K562 (cell line): Measurements from ENCODE around the gene JUN. TPM values are rescaled to one million over a fixed set of nuclear protein-coding genes. Genes with fewer than 3 reads are reported as not detected.

Source experiments
- ARID1B ChIP-seq: fragments of 450-650 bp; IDR thresholded peaks from 2 replicates; pipeline ENCODE4 v1.6.1; 2016; ENCODE audit warnings: antibody characterized with exemption, mild to moderate bottlenecking, inconsistent platforms
- CCAR2 ChIP-seq: fragments of 200-400 bp; formaldehyde crosslinking; IDR thresholded peaks from 2 replicates; pipeline ENCODE4 v1.6.1; 2017; ENCODE audit warnings: mild to moderate bottlenecking, low read depth, low read length
- CXXC5 ChIP-seq: fragments of 250-450 bp; sonication (Bioruptor Pico); IDR thresholded peaks from 2 replicates; pipeline ENCODE4 v1.8.0; 2022; ENCODE audit warnings: inconsistent platforms, mild to moderate bottlenecking, moderate library complexity
- ETV6 ChIP-seq, 3 experiments: fragments of 150-350 bp in 1 of 3; sonication (generic) in 1 of 3; formaldehyde crosslinking in 1 of 3; IDR thresholded peaks; 2 replicates each; pipeline versions ENCODE4 v1.6.1 to v1.8.0; 2014 to 2022; ENCODE audit warnings: borderline replicate concordance in 2 of 3, low read depth in 2 of 3, antibody characterized with exemption in 1 of 3, low read length in 1 of 3, mild to moderate bottlenecking in 1 of 3, missing genetic modification reagents in 1 of 3
- HDAC1 ChIP-seq, 2 experiments: fragments of 450-650 bp; IDR thresholded peaks; 2 replicates each; pipeline ENCODE4 v1.6.1; 2016 to 2017; ENCODE audit warnings: inconsistent platforms in 1 of 2, mild to moderate bottlenecking in 1 of 2, moderate library complexity in 1 of 2
- HNRNPK ChIP-seq: fragments of 200-400 bp; formaldehyde crosslinking; IDR thresholded peaks from one replicate; pipeline ENCODE4 v1.6.1; 2018; ENCODE audit warnings: mild to moderate bottlenecking, low read depth, low read length; ENCODE audit not compliant: poor library complexity, severe bottlenecking
- JUN ChIP-seq, 2 experiments: sonication (generic) in 1 of 2; formaldehyde crosslinking in 1 of 2; IDR thresholded peaks; 2 replicates each; pipeline versions ENCODE4 v1.6.1 to v1.8.0; 2012 to 2022; ENCODE audit warnings: borderline replicate concordance in 2 of 2, mild to moderate bottlenecking in 2 of 2, improper control_type of control experiment in 1 of 2, low read depth in 1 of 2, low read length in 1 of 2, missing genetic modification reagents in 1 of 2
- JUND ChIP-seq, 2 experiments: IDR thresholded peaks; 2 replicates in 1 of 2; 3 replicates in 1 of 2; pipeline ENCODE4 v1.6.1; 2011; ENCODE audit warnings: borderline replicate concordance in 2 of 2, low read depth in 2 of 2, low read length in 2 of 2, improper control_type of control experiment in 1 of 2, missing biosample characterization in 1 of 2, missing genetic modification characterization in 1 of 2, missing genetic modification reagents in 1 of 2
- MTF1 ChIP-seq: fragments of 250-450 bp; sonication (Bioruptor Pico); IDR thresholded peaks from 2 replicates; pipeline ENCODE4 v1.9.0; 2021; ENCODE audit warnings: moderate library complexity, mild to moderate bottlenecking, inconsistent platforms, borderline replicate concordance
- PML ChIP-seq: IDR thresholded peaks from 2 replicates; pipeline ENCODE4 v1.6.1; 2012; ENCODE audit warnings: low read length, inconsistent platforms
- POU5F1 ChIP-seq: fragments of 150-350 bp; IDR thresholded peaks from 2 replicates; pipeline ENCODE4 v1.6.1; 2014; ENCODE audit warnings: borderline replicate concordance, low read length, low read depth, mild to moderate bottlenecking; ENCODE audit not compliant: partially characterized antibody
- SMARCA4 ChIP-seq: fragments of 450-650 bp; IDR thresholded peaks from 2 replicates; pipeline ENCODE4 v1.6.1; 2016
- polyA plus RNA-seq, 8 experiments: library from polyadenylated mRNA; depleted of rRNA in 4 of 8; stranded (reverse) in 5 of 8; unstranded in 3 of 8; fragments of >200 nt; fragmentation: Nextera tagmentation in 2 of 8; fragmentation: Illumina TruSeq in 1 of 8; extraction: Ambion mirVana in 2 of 8; extraction: Trizol in 1 of 8; gene quantifications; 2 replicates each; pipeline versions ENCODE4 v1.2.1 to v1.2.3, GENCODE V29; 2011 to 2014; ENCODE audit warnings: inconsistent platforms in 1 of 8, missing spikeins in 1 of 8
- total RNA-seq, 7 experiments: library from RNA; depleted of rRNA in 6 of 7; stranded (reverse); fragments of >200 nt in 6 of 7; fragmentation: Illumina TruSeq in 2 of 7; extraction: Trizol in 2 of 7; gene quantifications; 2 replicates each; pipeline versions ENCODE4 v1.2.1 to v1.2.3, GENCODE V29; 2011 to 2021; ENCODE audit warnings: low replicate concordance in 1 of 7
- TF ChIP-seq, protein P1 (sequence below), 2 experiments: fragments of 450-650 bp; IDR thresholded peaks; 2 replicates each; pipeline ENCODE4 v1.6.1; 2016; ENCODE audit warnings: mild to moderate bottlenecking in 2 of 2, borderline replicate concordance in 1 of 2, low read depth in 1 of 2, moderate library complexity in 1 of 2
- TF ChIP-seq, protein P2 (sequence below): sonication (generic); formaldehyde crosslinking; IDR thresholded peaks from 2 replicates; pipeline ENCODE4 v1.8.0; 2022; ENCODE audit warnings: missing genetic modification reagents, mild to moderate bottlenecking, borderline replicate concordance
- TF ChIP-seq, protein P3 (sequence below): fragments of 250-450 bp; sonication (Bioruptor Pico); IDR thresholded peaks from 2 replicates; pipeline ENCODE4 v1.8.0; 2021; ENCODE audit warnings: moderate library complexity, mild to moderate bottlenecking, inconsistent platforms

The JUN gene
- total and polyA plus RNA-seq, 9 of the 15 experiments (the other 6 are each of a cell fraction or from before 2014, with no cell fraction given), result 0.32 to 23.4 (median 4.0) TPM

DNA sequence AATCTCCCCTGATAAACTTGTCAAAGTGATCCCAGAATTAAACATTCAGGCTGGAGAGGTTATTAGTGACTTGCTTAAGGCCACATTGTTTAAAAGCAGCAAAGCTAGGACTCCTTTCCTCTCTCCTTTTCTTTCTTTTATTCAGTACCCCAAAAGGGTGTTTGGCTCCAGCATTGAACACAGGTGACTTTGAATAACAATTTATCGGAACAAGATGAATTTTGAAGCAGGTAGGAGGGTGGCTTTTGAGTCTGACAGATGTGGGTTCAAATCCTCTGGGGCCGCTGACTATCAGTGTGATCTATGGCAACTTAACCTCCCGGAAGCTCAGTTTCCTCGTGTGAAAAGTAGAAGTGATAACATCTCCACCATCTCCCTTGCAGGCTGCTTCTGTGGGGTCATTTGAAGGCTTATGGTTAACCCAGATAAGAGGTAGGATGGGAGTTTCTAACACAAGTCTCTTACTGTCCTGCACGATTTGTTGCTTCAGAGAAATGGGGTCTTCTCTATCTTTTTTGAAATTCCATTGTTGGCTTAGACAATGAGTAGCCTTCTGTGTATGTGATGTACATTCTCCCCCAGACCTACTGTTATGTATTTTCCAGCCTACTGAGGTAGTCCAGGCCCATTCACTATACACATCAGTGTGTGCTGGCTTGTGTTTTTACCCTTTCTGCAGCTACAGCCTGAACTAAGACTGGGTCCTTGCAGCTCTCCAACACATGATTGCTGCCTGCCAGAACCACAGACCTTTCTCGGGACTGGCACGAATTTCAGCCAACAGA is 29.0 kb downstream of the JUN start (continued):
- no peak for TF ChIP-seq HDAC1 (IDR thresholded peaks at IDR 0.05)
- TF ChIP-seq, protein P1, sequence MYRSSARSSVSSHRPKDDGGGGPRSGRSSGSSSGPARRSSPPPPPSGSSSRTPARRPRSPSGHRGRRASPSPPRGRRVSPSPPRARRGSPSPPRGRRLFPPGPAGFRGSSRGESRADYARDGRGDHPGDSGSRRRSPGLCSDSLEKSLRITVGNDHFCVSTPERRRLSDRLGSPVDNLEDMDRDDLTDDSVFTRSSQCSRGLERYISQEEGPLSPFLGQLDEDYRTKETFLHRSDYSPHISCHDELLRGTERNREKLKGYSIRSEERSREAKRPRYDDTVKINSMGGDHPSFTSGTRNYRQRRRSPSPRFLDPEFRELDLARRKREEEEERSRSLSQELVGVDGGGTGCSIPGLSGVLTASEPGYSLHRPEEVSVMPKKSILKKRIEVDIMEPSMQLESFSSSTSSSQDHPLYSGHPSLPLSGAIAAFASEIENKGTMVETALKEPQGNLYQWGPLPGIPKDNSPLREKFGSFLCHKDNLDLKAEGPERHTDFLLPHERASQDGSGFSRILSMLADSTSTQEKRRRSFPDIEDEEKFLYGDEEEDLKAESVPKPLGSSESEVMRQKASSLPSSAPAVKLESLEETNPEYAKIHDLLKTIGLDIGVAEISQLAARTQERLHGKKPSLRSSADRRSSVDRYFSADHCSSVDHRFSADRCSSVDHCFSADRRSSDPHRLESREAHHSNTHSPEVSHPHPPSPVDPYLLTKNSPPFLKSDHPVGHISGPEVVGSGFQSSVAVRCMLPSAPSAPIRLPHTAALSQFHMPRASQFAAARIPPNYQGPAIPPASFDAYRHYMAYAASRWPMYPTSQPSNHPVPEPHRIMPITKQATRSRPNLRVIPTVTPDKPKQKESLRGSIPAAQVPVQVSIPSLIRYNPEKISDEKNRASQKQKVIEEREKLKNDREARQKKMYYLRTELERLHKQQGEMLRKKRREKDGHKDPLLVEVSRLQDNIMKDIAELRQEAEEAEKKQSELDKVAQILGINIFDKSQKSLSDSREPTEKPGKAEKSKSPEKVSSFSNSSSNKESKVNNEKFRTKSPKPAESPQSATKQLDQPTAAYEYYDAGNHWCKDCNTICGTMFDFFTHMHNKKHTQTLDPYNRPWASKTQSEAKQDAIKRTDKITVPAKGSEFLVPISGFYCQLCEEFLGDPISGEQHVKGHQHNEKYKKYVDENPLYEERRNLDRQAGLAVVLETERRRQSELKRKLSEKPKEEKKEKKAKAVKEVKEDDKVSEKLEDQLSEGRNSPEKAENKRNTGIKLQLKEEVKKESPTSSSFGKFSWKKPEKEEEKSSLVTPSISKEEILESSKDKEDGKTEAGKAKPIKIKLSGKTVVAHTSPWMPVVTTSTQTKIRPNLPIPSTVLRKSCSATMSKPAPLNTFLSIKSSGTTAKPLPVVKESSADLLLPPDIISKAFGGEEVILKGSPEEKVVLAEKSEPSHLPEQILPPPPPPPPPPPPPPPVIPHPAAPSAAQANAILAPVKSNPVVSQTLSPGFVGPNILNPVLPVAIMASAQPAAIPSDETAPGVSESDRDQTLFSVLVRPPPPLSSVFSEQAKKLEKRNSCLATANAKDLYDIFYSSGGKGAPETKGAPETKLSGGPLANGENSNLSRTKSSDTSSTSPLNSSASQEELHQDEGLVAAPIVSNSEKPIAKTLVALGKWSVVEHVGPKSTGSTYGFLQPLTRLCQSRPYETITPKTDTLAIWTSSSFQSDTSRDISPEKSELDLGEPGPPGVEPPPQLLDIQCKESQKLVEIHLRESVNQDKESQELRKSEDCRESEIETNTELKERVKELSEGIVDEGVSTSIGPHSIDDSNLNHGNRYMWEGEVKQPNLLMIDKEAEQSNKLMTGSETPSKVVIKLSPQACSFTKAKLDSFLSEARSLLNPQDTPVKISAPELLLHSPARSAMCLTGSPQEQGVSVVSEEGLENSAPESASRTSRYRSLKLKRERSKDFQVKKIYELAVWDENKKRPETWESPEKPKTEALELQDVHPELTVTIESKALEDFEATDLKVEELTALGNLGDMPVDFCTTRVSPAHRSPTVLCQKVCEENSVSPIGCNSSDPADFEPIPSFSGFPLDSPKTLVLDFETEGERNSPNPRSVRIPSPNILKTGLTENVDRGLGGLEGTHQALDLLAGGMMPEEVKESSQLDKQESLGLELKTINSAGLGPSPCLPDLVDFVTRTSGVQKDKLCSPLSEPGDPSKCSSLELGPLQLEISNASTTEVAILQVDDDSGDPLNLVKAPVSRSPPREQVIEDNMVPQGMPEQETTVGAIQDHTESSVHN (IDR thresholded peaks at IDR 0.05; ENCODE audit: borderline replicate concordance in 1 of 2, low read depth in 1 of 2), result no peak
- no peak for TF ChIP-seq POU5F1
- no peak for TF ChIP-seq CCAR2
- TF ChIP-seq ARID1B, result peak; percentile 87
- TF ChIP-seq PML, result peak; percentile 40; the same call in 1 of the 2 replicates
- TF ChIP-seq, protein P2, sequence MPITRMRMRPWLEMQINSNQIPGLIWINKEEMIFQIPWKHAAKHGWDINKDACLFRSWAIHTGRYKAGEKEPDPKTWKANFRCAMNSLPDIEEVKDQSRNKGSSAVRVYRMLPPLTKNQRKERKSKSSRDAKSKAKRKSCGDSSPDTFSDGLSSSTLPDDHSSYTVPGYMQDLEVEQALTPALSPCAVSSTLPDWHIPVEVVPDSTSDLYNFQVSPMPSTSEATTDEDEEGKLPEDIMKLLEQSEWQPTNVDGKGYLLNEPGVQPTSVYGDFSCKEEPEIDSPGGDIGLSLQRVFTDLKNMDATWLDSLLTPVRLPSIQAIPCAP (CRISPR knock-in tag), result no peak
- 0 out of 4 replicates have a peak, but pooled peaks of 1 of the 2 experiments have one; percentile 21 for TF ChIP-seq ETV6 (IDR thresholded peaks at IDR 0.05; ENCODE audit: borderline replicate concordance in 1 of 2, low read depth in 2 of 2, low read length in 1 of 2)
- TF ChIP-seq ETV6 (CRISPR knock-in tag; IDR thresholded peaks at IDR 0.05; ENCODE audit: borderline replicate concordance), result no peak
- peak; percentile 49; the same call in 1 of the 2 replicates for TF ChIP-seq JUND (IDR thresholded peaks at IDR 0.05; ENCODE audit: borderline replicate concordance, low read depth, low read length)
- TF ChIP-seq JUND (tag; IDR thresholded peaks at IDR 0.05; ENCODE audit: borderline replicate concordance, low read depth, low read length), result no peak; the same call in 2 of the 3 replicates
- TF ChIP-seq MTF1 (CRISPR knock-in tag), result no peak
- no peak for TF ChIP-seq HNRNPK
- peak; percentile 71; the same call in 1 of the 2 replicates for TF ChIP-seq SMARCA4
- no peak for TF ChIP-seq JUN (IDR thresholded peaks at IDR 0.05; ENCODE audit: borderline replicate concordance, low read depth, low read length)
- TF ChIP-seq JUN (CRISPR knock-in tag; IDR thresholded peaks at IDR 0.05; ENCODE audit: borderline replicate concordance), result no peak
- TF ChIP-seq, protein P3, sequence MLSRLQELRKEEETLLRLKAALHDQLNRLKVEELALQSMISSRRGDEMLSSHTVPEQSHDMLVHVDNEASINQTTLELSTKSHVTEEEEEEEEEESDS (CRISPR knock-in tag), result no peak
- TF ChIP-seq CXXC5, result no peak
